ENCODE measurements around the gene NGLY1. TPM values are rescaled to one million over a fixed set of nuclear protein-coding genes. Genes with fewer than 3 reads are reported as not detected.
A peak's percentile ranks its signal among the peaks of the same experiment; 100 is the strongest.

Gene NGLY1
- total RNA-seq: 10 to 100 TPM; 29.2 to 41.9 (median 35.9) TPM

GRCh38 chr3:25782938-25783660 lies at the start of gene NGLY1:
Gene NGLY1 (minus strand): TSS chr3:25783443. CDS start chr3:25783390, 53 bp downstream.
- ATAC-seq (ENCODE audit: low FRiP score) (peak; percentile 95), DNase-seq (ENCODE audit: low spot score) (peak; percentile 48)
- no peak for TF ChIP-seq CTCF (IDR thresholded peaks at IDR 0.05)

GRCh38 chr3:25831578-25831977 lies 48.3 kb upstream of the NGLY1 start:
- no peak for TF ChIP-seq CTCF (IDR thresholded peaks at IDR 0.05)
- DNase-seq (ENCODE audit: low spot score): no peak
- no peak for ATAC-seq (ENCODE audit: low FRiP score)

- no peak for TF ChIP-seq CTCF (IDR thresholded peaks at IDR 0.05)
- no peak for DNase-seq (ENCODE audit: low spot score)
- ATAC-seq (ENCODE audit: low FRiP score): no peak
Observed at GRCh38 chr3:25830373-25831280, 47.4 kb upstream of the NGLY1 start.

GRCh38 chr3:25826510-25826909 lies 43.3 kb upstream of the NGLY1 start:
- no peak for TF ChIP-seq CTCF (IDR thresholded peaks at IDR 0.05)
- no peak for ATAC-seq (ENCODE audit: low FRiP score)

GRCh38 chr3:25823314-25823713 lies 40.1 kb upstream of the NGLY1 start:
- ATAC-seq (ENCODE audit: low FRiP score) (no peak), DNase-seq (ENCODE audit: low spot score) (no peak)
- no peak for TF ChIP-seq CTCF (IDR thresholded peaks at IDR 0.05)

More at GRCh38 chr3:25826510-25826909, 43.3 kb upstream of the NGLY1 start:
- no peak for DNase-seq (ENCODE audit: low spot score)

- no peak for ATAC-seq (ENCODE audit: low FRiP score)
- DNase-seq (ENCODE audit: low spot score): no peak
- no peak for TF ChIP-seq CTCF (IDR thresholded peaks at IDR 0.05)
Observed at GRCh38 chr3:25821746-25822573, 38.7 kb upstream of the NGLY1 start.
